MM.1S (cell line): ENCODE results near the gene ULK4.

Experiments
- DNase-seq: peaks from one replicate; pipeline ENCODE4 v3.0.0-alpha.2; 2015
- H2AFZ ChIP-seq: fragments of 300-600 bp; sonication (generic); 2 replicates; pipeline ENCODE4 v1.6.0; 2016; ENCODE audit warnings: antibody characterized with exemption, low read length
- H3F3A ChIP-seq: fragments of 300-600 bp; sonication (generic); 2 replicates; pipeline ENCODE4 v1.6.1; 2016; ENCODE audit warnings: mild to moderate bottlenecking, antibody characterized with exemption, low read length, moderate library complexity, mixed read lengths; ENCODE audit not compliant: insufficient read depth
- H3K27ac ChIP-seq: fragments of 300-600 bp; sonication (generic); 2 replicates; pipeline ENCODE4 v1.5.1; 2016; ENCODE audit warnings: mild to moderate bottlenecking, low read length
- H3K27me3 ChIP-seq: fragments of 300-600 bp; sonication (generic); replicated peaks from 2 replicates; pipeline ENCODE4 v1.6.0; 2016; ENCODE audit warnings: low read length; ENCODE audit not compliant: insufficient read depth
- H3K36me3 ChIP-seq: fragments of 300-600 bp; sonication (generic); replicated peaks from 2 replicates; pipeline ENCODE4 v1.6.1; 2016; ENCODE audit warnings: mild to moderate bottlenecking, low read length, mixed read lengths; ENCODE audit not compliant: insufficient read depth
- H3K4me1 ChIP-seq: fragments of 300-600 bp; sonication (generic); 2 replicates; pipeline ENCODE4 v1.6.1; 2016; ENCODE audit warnings: low read length, mixed read lengths
- H3K4me2 ChIP-seq: fragments of 300-600 bp; sonication (generic); 2 replicates; pipeline ENCODE4 v1.6.0; 2016; ENCODE audit warnings: low read depth, low read length
- H3K4me3 ChIP-seq: fragments of 300-600 bp; sonication (generic); 2 replicates; pipeline ENCODE4 v1.5.1; 2016; ENCODE audit warnings: low read length, mixed read lengths
- H3K79me2 ChIP-seq: fragments of 300-600 bp; sonication (generic); 2 replicates; pipeline ENCODE4 v1.6.1; 2016; ENCODE audit warnings: mixed run types, low read length, mixed read lengths
- H3K9ac ChIP-seq: fragments of 300-600 bp; sonication (generic); 2 replicates; pipeline ENCODE4 v1.6.1; 2016; ENCODE audit warnings: low read length, mixed read lengths
- H3K9me2 ChIP-seq: fragments of 300-600 bp; sonication (generic); replicated peaks from 2 replicates; pipeline ENCODE4 v1.6.1; 2016; ENCODE audit warnings: mild to moderate bottlenecking, low read length, mixed read lengths; ENCODE audit not compliant: insufficient read depth
- H3K9me3 ChIP-seq: fragments of 300-600 bp; sonication (generic); replicated peaks from 2 replicates; pipeline ENCODE4 v1.6.1; 2016; ENCODE audit warnings: mild to moderate bottlenecking, low read length, mixed read lengths; ENCODE audit not compliant: insufficient read depth
- H4K20me1 ChIP-seq: fragments of 300-600 bp; sonication (generic); 2 replicates; pipeline ENCODE4 v1.6.1; 2016; ENCODE audit warnings: mild to moderate bottlenecking, low read length, moderate library complexity, mixed read lengths; ENCODE audit not compliant: insufficient read depth
- EZH2 ChIP-seq: fragments of 300-600 bp; sonication (generic); optimal IDR thresholded peaks from 2 replicates; pipeline ENCODE3; 2017; ENCODE audit warnings: low read depth, mild to moderate bottlenecking, antibody characterized with exemption, low read length, mixed read lengths
- EZH2phosphoT487 ChIP-seq: fragments of 300-600 bp; sonication (generic); IDR thresholded peaks from 2 replicates; pipeline ENCODE4 v1.6.1; 2018; ENCODE audit warnings: antibody characterized with exemption, low read length
- TF ChIP-seq, protein P1 (sequence below): fragments of 300-600 bp; sonication (generic); IDR thresholded peaks from 2 replicates; pipeline ENCODE4 v1.5.1; 2016; ENCODE audit warnings: antibody characterized with exemption, low read length, mixed read lengths

Gene ULK4

DNA sequence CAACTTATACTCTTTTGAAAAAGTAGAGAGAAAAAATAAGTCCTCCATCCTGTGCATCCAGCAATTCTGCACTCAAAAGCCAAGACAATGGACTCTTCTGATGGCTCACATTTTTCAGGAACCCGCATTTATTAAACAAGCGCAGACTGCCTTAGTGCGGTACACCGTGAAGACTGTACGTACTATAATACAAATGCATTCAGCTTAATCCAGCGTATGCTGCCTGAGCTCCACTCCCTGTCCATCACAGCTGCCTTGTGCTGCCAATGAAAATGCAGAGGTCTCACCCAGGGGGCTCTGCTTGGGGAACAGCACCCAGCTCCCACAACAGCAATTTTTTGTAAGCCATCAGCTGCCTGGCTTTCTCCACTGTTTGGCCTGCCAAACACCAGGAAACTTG lies 350.9 kb downstream of the ULK4 start:
- Histone ChIP-seq H3K27me3 (no peaks in the 10 kb centered on the region), H4K20me1 (no peaks in the 10 kb centered on the region), H3K9me2 (no peaks in the 10 kb centered on the region), H3K9ac (no peak overlapping the region), H2AFZ (no peak overlapping the region), H3K9me3 (no peaks in the 10 kb centered on the region), H3K4me1 (no peaks in the 10 kb centered on the region), H3F3A (no peaks in the 10 kb centered on the region), H3K4me3 (no peak overlapping the region), H3K79me2 (no peaks in the 10 kb centered on the region), H3K27ac (no peak overlapping the region), H3K36me3 (no peaks in the 10 kb centered on the region), H3K4me2 (no peak overlapping the region)
- TF ChIP-seq, protein P1, sequence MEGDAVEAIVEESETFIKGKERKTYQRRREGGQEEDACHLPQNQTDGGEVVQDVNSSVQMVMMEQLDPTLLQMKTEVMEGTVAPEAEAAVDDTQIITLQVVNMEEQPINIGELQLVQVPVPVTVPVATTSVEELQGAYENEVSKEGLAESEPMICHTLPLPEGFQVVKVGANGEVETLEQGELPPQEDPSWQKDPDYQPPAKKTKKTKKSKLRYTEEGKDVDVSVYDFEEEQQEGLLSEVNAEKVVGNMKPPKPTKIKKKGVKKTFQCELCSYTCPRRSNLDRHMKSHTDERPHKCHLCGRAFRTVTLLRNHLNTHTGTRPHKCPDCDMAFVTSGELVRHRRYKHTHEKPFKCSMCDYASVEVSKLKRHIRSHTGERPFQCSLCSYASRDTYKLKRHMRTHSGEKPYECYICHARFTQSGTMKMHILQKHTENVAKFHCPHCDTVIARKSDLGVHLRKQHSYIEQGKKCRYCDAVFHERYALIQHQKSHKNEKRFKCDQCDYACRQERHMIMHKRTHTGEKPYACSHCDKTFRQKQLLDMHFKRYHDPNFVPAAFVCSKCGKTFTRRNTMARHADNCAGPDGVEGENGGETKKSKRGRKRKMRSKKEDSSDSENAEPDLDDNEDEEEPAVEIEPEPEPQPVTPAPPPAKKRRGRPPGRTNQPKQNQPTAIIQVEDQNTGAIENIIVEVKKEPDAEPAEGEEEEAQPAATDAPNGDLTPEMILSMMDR, result no peak
- TF ChIP-seq EZH2 (no peak), EZH2phosphoT487 (no peak)
- no peak for DNase-seq

DNA sequence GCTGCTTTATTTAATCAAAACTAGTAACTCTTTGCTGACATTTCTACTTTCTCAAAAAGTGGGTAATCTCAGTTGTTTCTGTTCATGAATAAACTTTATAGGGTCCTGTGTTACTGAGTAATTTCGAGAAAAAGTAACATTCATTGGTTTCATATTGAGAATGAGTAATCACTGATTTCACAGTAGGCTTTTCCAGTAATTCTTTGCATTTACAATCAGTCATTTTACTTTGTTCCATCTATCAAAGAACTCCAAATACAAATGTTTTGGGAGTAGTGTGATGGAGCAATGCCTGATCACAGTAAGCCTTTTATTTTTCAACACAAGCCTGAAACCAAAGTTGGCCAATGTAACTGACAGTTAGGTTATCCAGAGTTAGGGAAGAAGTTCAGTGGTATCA lies 353.6 kb downstream of the ULK4 start:
- no peaks in the 10 kb centered on the region for H3K9me3 ChIP-seq
- no peaks in the 10 kb centered on the region for H3F3A ChIP-seq
- no peak overlapping the region for H3K4me2 ChIP-seq
- H4K20me1 ChIP-seq, result no peaks in the 10 kb centered on the region
- H3K4me3 ChIP-seq, result no peak overlapping the region
- no peak for DNase-seq
- no peaks in the 10 kb centered on the region for H3K27me3 ChIP-seq
- TF ChIP-seq EZH2phosphoT487 (no peak), EZH2 (no peak)
- TF ChIP-seq, protein P1, result no peak
- H3K79me2 ChIP-seq, result no peaks in the 10 kb centered on the region
- H2AFZ ChIP-seq, result no peak overlapping the region
- no peaks in the 10 kb centered on the region for H3K9me2 ChIP-seq
- H3K27ac ChIP-seq, result no peak overlapping the region
- H3K4me1 ChIP-seq, result no peaks in the 10 kb centered on the region
- H3K9ac ChIP-seq, result no peak overlapping the region
- H3K36me3 ChIP-seq, result no peaks in the 10 kb centered on the region

DNA sequence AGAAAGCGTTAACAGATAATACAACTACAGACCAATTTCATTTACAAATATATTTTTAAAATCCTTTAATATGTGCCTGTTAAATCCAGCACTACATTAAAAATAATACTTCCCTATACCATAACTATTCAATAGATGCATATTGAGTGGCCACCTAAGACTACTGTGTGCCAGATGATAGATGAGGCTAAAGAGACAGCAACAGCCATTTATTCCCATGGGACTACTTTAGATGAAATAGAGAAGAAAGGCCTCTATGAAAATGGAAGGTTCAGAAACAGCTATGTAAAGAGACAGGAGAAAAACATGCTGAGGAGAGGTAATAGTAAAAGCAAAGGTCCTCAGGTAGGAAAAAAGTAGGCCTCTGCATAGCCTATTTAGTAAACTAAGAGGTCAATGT lies 358.1 kb downstream of the ULK4 start:
- TF ChIP-seq, protein P1, result no peak
- TF ChIP-seq EZH2phosphoT487, result no peak
- TF ChIP-seq EZH2, result no peak
- no peak for DNase-seq

More for the DNA sequence above, 358.1 kb downstream of the ULK4 start:
- Histone ChIP-seq H3K4me1 (no peaks in the 10 kb centered on the region), H3K9ac (no peak overlapping the region), H3K9me2 (no peaks in the 10 kb centered on the region), H3K36me3 (no peaks in the 10 kb centered on the region), H3K4me3 (no peak overlapping the region), H3K27me3 (no peaks in the 10 kb centered on the region), H3K27ac (no peak overlapping the region), H3K4me2 (no peak overlapping the region), H4K20me1 (no peaks in the 10 kb centered on the region), H2AFZ (no peak overlapping the region), H3K79me2 (no peaks in the 10 kb centered on the region), H3K9me3 (no peaks in the 10 kb centered on the region), H3F3A (no peaks in the 10 kb centered on the region)
